T-helper 1 cell treated with Interleukin-12 subunit alpha and Interleukin-12 subunit beta and Interleukin-4 antibody, amounts not matched to agents 30 ng/mL and 1 ng/mL, for 36 hours (primary cell): ENCODE results near the gene AATF. TPM values are rescaled to one million over a fixed set of nuclear protein-coding genes. Genes with fewer than 3 reads are reported as not detected.

Experiments
- intact Hi-C: fragments of 100-400 bp; cut with micrococcal nuclease; formaldehyde crosslinking; loops from one replicate; pipeline ENCODE4 v1.15.1; 2024
- total RNA-seq: library from RNA; stranded (reverse); gene quantifications from 2 replicates; pipeline ENCODE4 v1.2.3, GENCODE V29; 2022

The AATF gene
- total RNA-seq, 1 donor from 2014 or later, result 82.2 TPM

DNA sequence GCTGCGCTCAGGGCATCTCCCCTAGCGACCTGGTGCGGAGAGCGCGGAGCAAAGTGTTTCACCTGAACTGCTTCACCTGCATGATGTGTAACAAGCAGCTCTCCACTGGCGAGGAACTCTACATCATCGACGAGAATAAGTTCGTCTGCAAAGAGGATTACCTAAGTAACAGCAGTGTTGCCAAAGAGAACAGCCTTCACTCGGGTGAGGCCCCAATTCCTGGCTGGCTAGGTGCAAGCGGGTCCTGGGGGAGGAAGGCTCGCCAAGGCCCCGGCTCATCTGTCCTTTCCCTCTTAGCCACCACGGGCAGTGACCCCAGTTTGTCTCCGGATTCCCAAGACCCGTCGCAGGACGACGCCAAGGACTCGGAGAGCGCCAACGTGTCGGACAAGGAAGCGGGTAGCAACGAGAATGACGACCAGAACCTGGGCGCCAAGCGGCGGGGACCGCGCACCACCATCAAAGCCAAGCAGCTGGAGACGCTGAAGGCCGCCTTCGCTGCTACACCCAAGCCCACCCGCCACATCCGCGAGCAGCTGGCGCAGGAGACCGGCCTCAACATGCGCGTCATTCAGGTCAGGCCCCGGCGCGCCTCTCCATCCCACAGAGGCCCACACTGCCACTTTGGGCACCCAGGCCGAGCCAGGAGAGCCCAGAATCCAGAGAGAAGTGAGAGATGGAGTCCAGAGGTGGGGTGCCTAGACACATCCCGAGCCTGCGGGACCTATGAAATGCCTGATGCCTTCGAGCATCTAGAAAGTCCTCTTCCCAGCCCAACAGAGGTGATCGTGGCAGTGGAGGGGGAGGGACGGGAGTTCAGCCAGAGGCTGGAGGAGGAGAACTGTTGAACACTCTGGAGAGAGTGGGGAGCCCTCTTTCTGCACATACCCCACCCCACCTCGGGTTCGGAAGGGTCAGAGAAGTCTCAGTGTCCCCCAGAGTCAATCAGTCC is 8.2 kb upstream of the AATF start:
- intact Hi-C loops, result no loop called here

DNA sequence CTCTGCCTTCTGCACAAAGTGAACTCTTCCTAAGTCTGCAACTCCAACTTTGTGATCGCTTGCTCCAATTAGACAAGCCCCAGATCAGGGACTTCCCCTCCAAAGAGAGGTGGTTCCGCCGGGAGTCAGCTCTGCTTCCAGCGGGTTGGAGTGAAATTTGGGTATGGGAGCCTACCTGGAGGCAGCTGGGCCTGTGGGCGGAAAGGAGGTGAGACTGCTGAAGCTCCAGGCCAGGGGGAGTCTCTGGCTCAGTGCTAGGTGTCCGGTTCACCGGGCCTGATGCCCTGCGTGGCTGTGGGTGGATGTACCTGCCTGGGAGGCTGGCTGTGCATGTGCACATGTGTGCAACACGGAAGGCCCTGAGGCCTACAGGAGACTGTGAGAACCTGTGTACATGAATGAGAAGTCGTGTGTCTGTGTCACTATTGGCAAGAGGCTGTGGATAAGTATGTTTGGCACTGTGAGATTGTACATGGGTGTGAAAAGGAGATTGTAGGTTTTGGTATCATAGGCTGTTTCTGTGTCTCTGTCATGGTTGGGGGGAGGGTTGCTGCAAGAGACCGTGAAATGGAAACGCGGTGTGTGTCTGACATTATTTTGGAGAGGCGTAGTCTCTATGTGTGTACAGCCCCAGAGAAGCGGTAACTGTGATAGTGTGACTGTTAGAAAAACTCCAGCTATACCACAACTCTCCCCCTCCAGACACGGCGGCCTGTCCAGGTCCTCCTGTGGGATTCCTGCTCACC is 7.3 kb upstream of the AATF start:
- intact Hi-C loops, result no loop called here

DNA sequence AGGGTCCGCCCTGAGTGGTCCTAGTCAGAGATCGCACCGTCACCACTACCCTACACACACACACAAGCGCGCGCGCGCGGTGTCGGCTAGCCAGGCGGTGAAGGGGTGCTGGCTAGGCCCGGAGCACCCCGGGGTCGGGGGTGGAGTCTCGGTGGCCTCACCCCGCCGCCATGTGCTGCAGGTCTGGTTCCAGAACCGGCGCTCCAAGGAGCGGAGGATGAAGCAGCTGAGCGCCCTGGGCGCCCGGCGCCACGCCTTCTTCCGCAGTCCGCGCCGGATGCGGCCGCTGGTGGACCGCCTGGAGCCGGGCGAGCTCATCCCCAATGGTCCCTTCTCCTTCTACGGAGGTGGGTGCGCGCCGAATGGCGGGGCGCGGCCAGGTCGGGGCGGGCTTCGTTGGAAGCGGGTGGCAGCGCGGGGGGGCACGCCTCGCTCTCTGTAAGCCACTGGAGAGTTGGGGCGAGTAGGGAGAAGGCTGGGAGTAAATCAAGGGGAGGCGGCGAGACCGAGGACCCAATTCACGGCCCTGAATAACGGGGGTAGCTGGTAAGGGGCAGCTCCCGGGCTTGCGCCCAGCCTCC is 6.6 kb upstream of the AATF start:
- intact Hi-C loops, result no loop called here

DNA sequence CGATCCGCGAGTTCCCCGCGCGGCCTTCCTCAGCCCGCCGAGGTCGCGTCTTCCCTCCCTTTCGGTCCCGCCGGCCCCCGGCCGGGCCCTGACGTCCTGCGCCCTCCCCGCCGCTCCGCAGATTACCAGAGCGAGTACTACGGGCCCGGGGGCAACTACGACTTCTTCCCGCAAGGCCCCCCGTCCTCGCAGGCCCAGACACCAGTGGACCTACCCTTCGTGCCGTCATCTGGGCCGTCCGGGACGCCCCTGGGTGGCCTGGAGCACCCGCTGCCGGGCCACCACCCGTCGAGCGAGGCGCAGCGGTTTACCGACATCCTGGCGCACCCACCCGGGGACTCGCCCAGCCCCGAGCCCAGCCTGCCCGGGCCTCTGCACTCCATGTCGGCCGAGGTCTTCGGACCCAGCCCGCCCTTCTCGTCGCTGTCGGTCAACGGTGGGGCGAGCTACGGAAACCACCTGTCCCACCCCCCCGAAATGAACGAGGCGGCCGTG is 6.1 kb upstream of the AATF start:
- intact Hi-C loops, result no loop called here

DNA sequence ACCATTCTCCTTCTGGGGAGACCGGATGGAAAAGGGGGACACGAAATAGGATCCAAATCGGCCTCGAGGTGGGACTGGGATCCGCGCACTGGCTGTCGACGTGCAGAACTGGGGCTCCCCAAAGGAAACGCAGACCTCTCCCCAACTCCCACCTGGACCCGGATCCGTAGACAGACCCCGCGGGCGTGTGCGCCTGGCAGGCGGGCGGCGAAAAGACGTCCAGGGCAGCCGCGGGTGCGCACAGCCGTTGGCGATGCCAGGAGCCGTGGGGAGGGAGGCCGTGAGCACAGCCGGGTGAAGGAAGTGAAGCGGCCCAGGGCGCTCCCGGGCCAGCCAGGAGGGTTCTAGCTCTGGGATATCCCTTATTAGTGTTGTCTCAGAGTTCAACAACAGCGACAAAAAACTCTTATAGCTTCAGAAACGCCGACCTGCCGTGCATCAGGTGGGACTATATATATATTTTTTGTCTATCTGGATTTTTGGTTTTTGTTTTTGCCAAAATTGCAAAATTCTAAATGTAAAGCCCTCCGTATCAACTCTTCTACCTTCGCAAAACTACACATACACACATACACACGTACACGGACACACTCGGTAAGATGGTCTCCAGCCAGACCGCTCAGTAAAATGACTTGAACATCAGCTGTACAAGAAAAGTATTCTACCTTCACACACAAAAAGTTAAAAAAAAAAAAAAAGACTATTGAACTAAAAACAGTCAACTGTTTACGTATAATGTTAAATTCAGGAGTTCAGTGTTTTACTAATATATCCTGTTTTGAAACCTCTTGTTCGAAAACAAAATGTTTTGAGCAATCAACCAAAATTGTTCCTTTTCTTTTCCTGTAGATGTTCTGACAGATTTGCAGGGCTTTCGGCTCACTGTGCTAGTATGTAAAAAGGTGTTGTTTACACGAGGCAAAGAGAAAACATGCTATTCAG is 5.2 kb upstream of the AATF start:
- intact Hi-C loops, result no loop called here

DNA sequence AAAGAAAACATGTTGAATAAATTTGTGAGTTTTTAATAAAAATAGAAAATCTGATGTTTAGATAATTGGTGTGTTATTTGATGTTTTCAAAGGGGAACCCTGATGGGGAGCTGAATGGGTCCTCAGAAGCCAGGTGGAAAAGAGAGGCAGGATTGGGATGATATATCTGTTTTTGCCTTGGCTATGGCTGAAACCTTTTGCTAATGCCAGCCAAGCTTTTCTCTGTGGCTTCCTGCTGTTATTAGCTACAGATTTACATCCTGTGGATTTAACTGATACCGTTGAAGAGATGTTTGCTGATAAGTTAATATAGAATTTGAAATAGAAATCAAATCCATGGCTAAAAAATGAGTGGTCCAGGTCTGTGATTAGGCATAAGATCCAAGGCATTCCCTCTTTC is 4.2 kb upstream of the AATF start:
- intact Hi-C loops, result no loop called here

DNA sequence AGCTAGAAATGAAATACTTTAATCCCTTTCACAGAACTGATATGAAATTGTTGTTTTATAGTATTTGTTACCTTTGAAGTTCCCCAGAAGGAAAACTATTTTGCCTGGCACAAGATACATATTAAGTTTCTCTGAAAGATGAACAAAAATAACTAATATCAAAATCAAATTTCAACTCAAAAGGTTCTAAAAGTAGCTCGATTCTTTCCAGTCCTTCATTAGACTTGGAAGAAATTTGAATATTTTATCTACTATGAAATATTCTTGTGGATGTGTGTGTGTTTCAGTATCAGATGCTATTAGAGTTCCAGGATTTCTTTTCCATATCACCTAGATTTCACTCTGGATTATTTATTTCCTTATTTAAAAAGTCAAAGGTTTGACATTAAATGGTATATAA is 3.6 kb upstream of the AATF start:
- intact Hi-C loops, result loop anchor here (1.0 to 5.0 kb wide), 7 partner anchors 13 to 1612 kb away; partner anchors contain the start of genes HNF1B and SYNRG

DNA sequence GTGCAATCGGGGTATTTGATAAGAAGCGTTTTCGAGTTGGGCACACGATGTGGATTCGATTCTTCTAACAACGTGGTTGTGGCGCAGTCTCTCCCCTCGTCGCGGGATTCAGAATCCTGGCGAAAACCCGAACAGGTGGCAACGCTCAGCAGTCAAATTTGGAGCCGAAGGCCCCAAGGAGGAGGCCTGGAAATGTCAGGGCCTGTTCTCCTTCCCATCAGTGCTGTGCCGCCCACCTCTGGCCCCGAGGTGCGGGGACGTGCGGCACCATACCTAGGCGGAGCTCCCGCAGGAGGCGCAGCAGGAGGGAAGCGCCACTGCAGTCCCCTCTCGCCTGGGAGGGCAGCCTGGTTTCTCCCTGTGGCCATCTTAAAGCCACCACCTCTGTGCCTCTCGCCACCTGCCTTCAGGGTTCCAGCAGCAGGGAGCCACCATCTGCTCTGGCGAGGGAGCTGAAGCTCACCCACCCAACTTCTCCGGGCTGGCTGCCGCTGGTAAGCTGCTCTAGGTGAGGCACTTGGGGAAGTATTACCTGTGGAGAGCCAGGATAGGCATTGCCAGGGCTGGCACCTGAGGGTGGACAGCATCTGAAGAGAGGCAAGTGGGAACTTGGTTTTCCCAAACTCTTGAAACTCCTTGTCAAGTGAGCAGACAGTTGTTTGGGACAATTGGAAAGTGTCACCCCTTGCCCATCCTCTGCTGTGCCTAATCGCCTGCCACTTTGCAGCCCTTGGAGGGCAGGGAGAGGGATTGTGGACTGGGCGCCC is 2.6 kb upstream of the AATF start:
- intact Hi-C loops, result loop anchor here (1.0 to 5.0 kb wide), 7 partner anchors 14 to 1611 kb away; partner anchors contain the start of genes HNF1B and SYNRG

DNA sequence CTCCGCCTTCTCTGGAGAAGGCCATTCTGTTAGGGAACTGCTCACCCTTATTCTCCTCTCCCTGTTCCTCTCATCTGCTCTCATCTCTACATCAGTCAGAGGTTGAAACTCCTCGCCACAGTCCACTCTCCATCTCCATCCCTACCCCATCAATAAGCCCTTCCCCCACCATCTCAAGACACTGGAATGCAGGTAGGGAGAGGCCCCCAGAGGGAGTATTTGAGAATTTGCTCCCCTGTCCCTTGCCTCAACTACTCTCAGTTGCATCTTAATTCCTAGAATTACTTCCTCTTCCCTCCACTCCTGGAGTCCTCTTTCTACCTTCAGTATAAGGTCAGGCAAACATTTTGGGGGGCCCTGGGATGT is 2.0 kb upstream of the AATF start:
- intact Hi-C loops, result loop anchor here (5.0 kb wide), 6 partner anchors 81 to 1611 kb away; partner anchors contain the start of genes HNF1B and SYNRG

DNA sequence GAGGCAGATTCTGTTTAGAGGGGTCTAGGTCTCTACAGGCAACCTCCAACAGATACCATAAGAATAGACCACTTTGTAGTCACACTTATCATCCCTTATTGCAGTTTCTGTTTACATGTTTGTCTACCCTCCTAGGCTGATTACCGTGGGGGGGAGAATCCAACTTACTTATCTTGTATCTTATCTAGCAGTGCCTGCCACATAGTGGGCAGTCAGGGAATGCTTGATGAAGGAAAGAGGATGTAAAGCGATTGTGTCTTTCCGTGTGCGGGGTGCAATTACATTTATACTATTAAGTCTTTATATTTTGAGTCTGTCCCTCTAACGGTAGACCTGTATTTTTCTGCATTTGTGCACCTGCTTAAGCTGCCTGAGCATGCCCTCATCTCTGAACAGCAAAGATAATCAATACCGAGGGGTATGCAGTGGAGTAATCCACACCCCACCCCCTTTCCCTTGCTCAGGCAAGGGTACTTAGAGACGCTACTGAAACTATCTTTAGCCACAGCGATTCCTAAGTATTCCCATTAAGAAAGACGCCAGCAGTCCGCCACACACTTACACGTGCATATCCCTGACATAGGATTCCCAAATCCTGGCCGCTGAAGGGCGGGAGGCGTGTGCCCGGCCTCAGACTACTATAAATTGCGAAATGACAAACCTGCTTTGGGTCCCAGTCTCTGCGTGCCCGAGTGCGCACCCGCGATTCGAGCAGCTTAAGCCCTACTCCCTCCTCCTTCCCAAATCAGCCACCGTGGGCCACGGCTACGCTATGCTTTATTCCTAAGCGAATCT is 635 bp upstream of the AATF start:
- intact Hi-C loops, result loop anchor here (1.0 to 5.0 kb wide), 11 partner anchors 79 to 1609 kb away; partner anchors contain the start of genes HNF1B, MRM1 and SYNRG

DNA sequence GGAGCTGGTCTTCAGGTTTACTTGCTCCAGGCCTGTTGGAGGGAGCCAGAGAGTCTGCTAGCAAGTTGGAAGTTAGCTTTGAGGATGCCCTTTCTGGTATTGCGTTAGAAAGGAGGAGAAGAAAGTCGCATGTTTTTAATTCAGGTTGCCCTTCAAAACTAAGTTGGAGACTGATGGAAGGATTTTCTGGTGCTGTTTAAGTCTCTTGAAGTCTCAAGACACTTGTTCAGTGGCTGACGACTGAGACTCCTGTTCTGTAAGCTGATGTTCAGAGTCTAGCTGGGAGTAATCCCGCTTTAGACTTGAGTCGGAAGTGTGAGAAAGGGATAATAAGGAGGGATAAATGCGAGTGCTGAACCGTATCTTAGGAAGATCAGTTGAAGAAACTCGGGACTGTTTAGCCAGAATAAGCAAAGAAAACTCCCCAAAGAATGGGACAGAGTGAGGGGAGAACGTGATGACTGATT is 740 bp downstream of the AATF start:
- intact Hi-C loops, result loop anchor here (1.0 to 5.0 kb wide), 10 partner anchors 78 to 1608 kb away; partner anchors contain the start of genes HNF1B, MRM1, SYNRG and ZNHIT3

DNA sequence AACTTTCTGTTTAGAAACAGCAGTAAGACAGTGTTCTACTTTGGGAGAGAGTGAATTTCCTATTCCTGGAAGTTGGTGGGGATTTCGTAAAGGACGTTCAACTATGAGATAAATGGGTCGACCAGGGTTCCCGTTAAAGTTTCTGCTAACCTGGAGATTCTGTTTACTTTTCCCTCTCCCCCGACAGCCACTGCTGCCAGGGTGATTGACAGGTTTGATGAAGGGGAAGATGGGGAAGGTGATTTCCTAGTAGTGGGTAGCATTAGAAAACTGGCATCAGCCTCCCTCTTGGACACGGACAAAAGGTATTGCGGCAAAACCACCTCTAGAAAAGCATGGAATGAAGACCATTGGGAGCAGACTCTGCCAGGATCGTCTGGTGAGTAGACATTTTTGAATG is 1.3 kb downstream of the AATF start:
- intact Hi-C loops, result no loop called here

DNA sequence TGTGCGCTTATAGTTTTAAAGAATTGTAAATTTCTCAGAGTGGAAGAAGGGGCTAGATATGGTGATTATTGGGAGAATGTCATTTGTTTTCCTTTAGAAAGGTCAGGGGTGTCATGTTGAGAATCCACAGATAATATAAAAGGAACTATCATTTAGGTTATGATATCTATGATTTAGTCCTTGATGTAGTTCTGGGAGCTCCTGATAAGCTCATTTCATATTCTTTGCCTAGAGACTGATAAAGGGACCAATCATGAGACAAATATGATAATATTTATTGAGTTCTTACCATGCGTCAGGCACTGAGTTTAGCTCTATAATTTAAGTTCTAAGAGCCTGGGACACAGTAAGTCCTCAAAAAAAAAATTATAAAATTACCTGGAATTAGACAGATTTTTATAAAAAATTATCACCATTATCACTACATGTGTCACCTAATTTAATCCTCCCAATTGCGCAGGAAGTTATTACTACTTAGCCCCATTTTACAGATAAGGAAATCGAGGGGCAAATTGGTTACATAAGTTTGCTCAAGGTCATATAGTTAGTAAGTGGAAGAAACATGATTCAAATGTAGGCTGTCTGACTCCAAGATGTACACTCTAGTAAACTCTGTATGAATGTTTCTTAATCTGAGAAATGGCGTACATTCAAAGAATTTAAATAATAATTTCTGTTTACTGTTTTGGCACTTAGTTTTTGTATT is 2.5 kb downstream of the AATF start:
- intact Hi-C loops, result no loop called here

DNA sequence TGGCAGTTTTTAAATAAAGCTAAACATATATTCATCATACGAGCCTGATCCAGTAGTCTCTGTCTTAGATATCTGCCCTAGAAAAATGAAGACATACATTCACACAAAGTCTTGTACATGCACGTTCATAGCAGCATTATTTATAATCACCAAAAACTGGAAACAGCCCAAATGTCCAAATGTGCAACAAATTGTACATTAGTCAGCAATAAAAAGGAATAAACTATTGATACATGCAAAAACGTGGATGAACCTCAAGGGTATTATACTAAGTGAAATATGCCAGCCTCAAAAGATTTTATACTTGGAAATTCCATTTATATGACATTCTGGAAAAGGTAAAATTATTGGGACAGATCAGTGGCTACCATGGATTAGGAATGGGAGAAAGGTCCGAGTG is 22.8 kb downstream of the AATF start:
- intact Hi-C loops, result no loop called here

DNA sequence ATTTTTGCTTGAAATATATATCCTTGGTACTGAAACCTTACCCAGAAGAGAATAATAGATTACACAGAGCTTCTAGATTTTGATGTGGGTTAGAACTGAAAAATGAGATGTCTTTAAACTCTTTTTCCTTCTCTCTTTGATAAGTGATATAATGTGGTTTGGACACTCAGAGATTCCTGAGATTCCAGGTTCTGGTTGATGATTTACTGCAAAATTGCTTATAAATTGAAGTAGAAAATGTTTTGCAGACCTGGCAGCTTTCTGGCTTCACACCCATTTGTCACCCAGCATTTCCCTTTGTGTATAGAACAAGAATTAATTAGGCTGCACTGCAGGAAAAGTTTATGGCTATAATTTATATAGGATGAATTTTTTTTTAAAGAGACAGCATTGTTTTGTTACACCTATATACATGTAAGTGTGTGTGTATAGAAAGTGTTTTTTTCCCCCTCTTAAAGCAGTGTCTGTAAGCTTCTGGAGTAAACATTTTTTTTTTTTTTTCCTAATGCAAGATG is 23.5 kb downstream of the AATF start:
- intact Hi-C loops, result no loop called here

DNA sequence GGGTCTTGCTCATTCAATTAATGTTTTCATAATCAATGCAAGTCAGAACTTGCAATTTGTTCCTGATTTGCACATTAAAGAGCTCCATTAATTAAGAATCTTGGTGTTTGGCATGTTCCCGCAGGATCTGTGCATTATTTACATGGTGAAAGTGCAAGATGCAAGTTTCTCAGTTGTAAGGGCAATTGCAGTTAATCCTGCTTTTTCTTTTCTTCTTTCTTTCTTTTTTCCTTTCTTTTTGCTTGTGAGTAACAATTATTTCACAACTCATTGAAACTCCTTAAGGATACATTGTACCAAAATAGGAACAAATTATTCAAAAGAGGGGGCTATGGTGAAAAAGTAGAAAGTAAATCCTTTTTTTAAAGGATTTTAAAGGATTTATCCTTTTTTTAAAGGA is 24.2 kb downstream of the AATF start:
- intact Hi-C loops, result no loop called here

DNA sequence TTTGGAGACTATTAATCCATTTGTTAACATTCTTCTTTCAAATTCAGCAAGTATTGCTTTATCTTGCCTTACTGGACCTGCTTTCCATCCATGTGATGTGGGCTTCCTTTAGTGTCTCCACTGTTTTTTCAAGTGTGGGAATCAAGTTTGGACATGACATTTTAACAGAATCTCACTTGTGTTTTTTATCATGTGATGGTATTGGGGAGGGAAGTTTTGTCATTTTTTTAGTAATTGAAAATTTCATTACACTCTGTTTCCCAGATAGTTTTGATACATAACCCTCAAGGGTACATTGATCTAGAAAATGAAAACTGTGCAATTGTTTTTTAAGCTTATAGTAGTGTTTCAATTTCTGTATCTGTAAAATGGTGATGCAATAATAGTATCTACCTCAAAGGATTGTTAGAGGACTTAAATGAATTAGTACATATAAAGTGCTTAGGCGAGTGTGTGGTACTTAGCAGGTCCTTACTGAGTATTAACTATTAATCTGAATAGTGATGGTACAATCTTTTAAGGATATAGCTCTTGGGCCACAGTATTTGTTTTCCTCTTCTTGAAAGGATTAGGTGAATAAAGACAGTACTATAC is 27.3 kb downstream of the AATF start:
- intact Hi-C loops, result no loop called here
